ENCODE results near the gene MSN.

- no peak for TF ChIP-seq POLR2AphosphoS5 (IDR thresholded peaks at IDR 0.05)
- TF ChIP-seq CTCF (IDR thresholded peaks at IDR 0.05) = no peak
- TF ChIP-seq POLR2A (IDR thresholded peaks at IDR 0.05) = no peak
These were observed 78.0 kb downstream of the MSN start for GRCh38 chrX:65745427-65745826.
